Measurements from ENCODE around the gene FNDC3B.

DNA sequence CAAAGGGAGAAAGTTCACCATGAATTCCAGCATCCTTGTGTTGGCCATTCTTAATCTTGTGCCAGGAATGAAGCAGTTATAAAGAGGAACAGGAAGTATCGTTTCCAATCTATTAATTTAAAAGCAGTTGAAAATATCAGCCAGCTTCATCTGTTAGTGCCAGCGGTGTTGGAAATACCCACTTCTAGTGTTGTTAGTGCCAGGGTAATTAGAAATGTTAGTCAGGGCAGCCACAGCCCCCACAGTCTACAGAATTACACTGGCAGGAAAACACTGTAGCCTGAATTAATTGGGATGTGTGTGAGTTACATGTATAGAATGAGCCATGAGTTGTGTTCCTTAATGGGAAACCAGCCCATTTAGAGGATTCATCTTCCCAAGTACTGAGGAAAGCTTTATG lies 281.1 kb downstream of the FNDC3B start:
- TF ChIP-seq, protein P1, sequence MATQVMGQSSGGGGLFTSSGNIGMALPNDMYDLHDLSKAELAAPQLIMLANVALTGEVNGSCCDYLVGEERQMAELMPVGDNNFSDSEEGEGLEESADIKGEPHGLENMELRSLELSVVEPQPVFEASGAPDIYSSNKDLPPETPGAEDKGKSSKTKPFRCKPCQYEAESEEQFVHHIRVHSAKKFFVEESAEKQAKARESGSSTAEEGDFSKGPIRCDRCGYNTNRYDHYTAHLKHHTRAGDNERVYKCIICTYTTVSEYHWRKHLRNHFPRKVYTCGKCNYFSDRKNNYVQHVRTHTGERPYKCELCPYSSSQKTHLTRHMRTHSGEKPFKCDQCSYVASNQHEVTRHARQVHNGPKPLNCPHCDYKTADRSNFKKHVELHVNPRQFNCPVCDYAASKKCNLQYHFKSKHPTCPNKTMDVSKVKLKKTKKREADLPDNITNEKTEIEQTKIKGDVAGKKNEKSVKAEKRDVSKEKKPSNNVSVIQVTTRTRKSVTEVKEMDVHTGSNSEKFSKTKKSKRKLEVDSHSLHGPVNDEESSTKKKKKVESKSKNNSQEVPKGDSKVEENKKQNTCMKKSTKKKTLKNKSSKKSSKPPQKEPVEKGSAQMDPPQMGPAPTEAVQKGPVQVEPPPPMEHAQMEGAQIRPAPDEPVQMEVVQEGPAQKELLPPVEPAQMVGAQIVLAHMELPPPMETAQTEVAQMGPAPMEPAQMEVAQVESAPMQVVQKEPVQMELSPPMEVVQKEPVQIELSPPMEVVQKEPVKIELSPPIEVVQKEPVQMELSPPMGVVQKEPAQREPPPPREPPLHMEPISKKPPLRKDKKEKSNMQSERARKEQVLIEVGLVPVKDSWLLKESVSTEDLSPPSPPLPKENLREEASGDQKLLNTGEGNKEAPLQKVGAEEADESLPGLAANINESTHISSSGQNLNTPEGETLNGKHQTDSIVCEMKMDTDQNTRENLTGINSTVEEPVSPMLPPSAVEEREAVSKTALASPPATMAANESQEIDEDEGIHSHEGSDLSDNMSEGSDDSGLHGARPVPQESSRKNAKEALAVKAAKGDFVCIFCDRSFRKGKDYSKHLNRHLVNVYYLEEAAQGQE (IDR thresholded peaks at IDR 0.05): no peak
- TF ChIP-seq EGR1 (IDR thresholded peaks at IDR 0.05; ENCODE audit: low read depth in 2 of 2) (no peak), HNF4A (conservative IDR thresholded peaks at IDR 0.05) (no peak), JUND (IDR thresholded peaks at IDR 0.05) (no peak), RAD21 (IDR thresholded peaks at IDR 0.05) (no peak), YY1 (IDR thresholded peaks at IDR 0.05) (no peak), TAF1 (conservative IDR thresholded peaks at IDR 0.05) (no peak), SP1 (IDR thresholded peaks at IDR 0.05) (no peak)
- TF ChIP-seq, protein P2, sequence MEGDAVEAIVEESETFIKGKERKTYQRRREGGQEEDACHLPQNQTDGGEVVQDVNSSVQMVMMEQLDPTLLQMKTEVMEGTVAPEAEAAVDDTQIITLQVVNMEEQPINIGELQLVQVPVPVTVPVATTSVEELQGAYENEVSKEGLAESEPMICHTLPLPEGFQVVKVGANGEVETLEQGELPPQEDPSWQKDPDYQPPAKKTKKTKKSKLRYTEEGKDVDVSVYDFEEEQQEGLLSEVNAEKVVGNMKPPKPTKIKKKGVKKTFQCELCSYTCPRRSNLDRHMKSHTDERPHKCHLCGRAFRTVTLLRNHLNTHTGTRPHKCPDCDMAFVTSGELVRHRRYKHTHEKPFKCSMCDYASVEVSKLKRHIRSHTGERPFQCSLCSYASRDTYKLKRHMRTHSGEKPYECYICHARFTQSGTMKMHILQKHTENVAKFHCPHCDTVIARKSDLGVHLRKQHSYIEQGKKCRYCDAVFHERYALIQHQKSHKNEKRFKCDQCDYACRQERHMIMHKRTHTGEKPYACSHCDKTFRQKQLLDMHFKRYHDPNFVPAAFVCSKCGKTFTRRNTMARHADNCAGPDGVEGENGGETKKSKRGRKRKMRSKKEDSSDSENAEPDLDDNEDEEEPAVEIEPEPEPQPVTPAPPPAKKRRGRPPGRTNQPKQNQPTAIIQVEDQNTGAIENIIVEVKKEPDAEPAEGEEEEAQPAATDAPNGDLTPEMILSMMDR (IDR thresholded peaks at IDR 0.05; ENCODE audit: low read depth, low read length, missing input control): no peak
- TF ChIP-seq, protein P3, sequence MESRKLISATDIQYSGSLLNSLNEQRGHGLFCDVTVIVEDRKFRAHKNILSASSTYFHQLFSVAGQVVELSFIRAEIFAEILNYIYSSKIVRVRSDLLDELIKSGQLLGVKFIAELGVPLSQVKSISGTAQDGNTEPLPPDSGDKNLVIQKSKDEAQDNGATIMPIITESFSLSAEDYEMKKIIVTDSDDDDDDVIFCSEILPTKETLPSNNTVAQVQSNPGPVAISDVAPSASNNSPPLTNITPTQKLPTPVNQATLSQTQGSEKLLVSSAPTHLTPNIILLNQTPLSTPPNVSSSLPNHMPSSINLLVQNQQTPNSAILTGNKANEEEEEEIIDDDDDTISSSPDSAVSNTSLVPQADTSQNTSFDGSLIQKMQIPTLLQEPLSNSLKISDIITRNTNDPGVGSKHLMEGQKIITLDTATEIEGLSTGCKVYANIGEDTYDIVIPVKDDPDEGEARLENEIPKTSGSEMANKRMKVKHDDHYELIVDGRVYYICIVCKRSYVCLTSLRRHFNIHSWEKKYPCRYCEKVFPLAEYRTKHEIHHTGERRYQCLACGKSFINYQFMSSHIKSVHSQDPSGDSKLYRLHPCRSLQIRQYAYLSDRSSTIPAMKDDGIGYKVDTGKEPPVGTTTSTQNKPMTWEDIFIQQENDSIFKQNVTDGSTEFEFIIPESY (IDR thresholded peaks at IDR 0.05): no peak

All from liver (tissue), 3 donors.